ENCODE results near the gene MAPK1. TPM values are rescaled to one million over a fixed set of nuclear protein-coding genes. Genes with fewer than 3 reads are reported as not detected.
"Not testable (repeated sequence)": the region's sequence is repeated elsewhere in the genome, so short reads cannot be mapped to it uniquely, and the experiment has no call there.

Gene MAPK1
- total RNA-seq, 4 donors from 2014 or later, result 72.3 to 121 (median 85.2) TPM

- H3K4me3 ChIP-seq (ENCODE audit: low read depth, poor library complexity, severe bottlenecking), result no peak overlapping the region
- TF ChIP-seq CTCF (IDR thresholded peaks at IDR 0.05), result no peak
- TF ChIP-seq POLR2A (IDR thresholded peaks at IDR 0.05), result no peak
- DNase-seq (ENCODE audit: low spot score in 2 of 2), result peak in 1 of 2 donors; percentile 9
- intact Hi-C loops (cut with DNase I; ENCODE audit: low total_unique reads), result no loop called here
- WGBS, 2 donors, result 76 to 86% methylated on average over 5 of the region's 5 CpGs
Measured at GRCh38 chr22:21796863-21797262, 70.6 kb downstream of the MAPK1 start.

DNA sequence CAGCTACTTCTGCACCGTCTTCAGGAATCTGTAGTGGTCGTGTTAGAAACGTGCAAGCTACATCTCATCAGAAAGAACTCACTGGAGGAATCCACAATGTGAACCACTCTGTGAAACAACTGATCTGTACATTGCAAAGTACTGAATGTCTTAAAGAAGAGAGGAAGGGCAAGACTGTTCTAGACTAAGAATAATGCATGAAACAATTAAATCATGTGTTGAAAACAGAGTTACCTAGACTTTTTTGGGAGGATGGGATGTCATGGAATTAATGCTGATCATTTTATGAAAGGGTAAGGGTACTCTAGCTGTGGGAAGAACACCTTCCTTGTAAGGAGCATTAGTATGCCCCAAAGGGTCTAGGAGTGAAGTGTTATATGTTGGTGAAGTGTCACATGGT, 71.2 kb downstream of the MAPK1 start:
- no peak for TF ChIP-seq POLR2A (IDR thresholded peaks at IDR 0.05)
- no peak for TF ChIP-seq CTCF (IDR thresholded peaks at IDR 0.05)
- no peak overlapping the region for H3K4me3 ChIP-seq (ENCODE audit: low read depth, poor library complexity, severe bottlenecking)
- WGBS, 2 donors, result 84 to 92% methylated on average over 3 of the region's 3 CpGs
- intact Hi-C loops (cut with DNase I; ENCODE audit: low total_unique reads), result no loop called here
- DNase-seq (ENCODE audit: low spot score in 2 of 2), result no peak

DNA sequence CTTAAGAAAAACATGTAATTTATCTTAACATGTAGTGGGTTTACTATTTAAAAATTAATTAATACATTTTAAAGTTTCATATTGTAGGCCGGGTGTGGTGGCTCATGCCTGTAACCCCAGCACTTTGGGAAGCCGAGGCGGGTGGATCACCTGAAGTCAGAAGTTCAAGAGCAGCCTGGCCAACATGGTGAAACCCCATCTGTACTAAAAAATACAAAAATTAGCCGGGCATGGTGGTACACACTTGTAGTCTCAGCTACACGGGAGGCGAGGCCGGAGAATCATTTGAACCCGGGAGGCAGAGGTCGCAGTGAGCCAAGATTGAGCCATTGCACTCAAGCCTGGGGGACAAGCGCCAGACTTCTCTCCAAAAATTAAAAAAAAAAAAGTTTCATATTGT, 73.7 kb downstream of the MAPK1 start:
- H3K4me3 ChIP-seq (ENCODE audit: low read depth, poor library complexity, severe bottlenecking); intact Hi-C loops (cut with DNase I; ENCODE audit: low total_unique reads): not testable (repeated sequence)
- DNase-seq (ENCODE audit: low spot score in 2 of 2), result peak in 1 of 2 donors; percentile 78
- 98% methylated on average over 10 of the region's 10 CpGs for WGBS, 2 donors

GRCh38 chr22:21791635-21792625, 75.5 kb downstream of the MAPK1 start:
- TF ChIP-seq CTCF (IDR thresholded peaks at IDR 0.05), result no peak
- TF ChIP-seq POLR2A (IDR thresholded peaks at IDR 0.05), result no peak
- H3K4me3 ChIP-seq (ENCODE audit: low read depth, poor library complexity, severe bottlenecking), result no peak overlapping the region
- WGBS, 2 donors, result 58% methylated on average over 11 of the region's 11 CpGs
- intact Hi-C loops (cut with DNase I; ENCODE audit: low total_unique reads), result no loop called here
- DNase-seq (ENCODE audit: low spot score in 2 of 2), result no peak

DNA sequence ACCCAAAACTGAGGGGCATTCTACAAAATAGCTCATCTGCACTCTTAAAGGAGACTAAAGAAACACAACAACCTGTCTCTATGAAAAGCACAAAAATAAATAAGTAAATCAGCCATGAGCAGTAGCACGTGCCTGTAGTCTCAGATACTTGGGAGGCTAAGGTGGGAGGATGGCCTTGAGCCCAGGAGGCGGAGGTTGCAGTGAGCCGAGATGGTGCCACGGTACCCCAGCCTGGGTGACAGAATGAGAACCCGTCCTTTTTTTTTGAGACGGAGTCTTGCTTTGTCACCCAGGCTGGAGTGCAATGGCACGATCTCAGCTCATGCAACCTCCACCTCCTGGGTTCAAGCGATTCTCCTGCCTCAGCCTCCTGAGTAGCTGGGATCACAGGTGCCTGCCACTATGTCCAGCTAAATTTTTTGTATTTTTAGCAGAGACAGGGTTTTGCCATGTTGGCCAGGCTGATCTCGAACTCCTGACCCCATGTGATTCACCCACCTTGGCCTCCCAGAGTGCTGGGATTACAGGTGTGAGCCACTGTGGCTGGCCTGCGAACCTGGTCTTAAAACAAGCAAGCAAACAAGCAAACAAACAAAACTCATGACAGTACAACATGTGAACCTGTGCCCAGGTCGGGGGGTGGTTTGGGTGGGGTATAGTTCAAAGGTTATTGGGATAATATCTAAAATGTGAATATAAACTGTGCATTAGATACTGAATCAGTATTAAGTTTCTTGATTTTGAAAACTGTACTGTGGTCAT, 76.4 kb downstream of the MAPK1 start:
- H3K4me3 ChIP-seq (ENCODE audit: low read depth, poor library complexity, severe bottlenecking); intact Hi-C loops (cut with DNase I; ENCODE audit: low total_unique reads): not testable (repeated sequence)
- peak in 1 of 2 donors; percentile 83 for DNase-seq (ENCODE audit: low spot score in 2 of 2)
- WGBS, 2 donors, result 93 to 94% methylated on average over 11 of the region's 11 CpGs

DNA sequence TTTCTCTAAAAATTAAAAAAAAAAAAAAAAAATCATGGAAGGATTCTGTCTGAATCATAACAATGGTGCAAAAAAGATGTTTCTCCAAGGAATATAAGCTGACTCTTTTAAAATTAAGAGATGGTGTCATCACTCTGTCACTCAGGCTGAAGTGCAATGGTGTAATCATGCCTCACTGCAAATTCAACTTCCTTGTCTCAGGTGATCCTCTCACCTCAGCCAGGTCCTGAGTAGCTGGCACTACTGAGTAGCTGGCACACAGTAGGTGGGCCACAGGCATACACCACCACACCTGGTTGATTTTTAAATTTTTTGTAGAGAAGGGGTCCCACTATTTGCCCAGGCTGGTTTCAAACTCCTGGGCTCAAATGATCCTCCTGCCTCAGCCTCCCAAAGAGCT, 77.1 kb downstream of the MAPK1 start:
- H3K4me3 ChIP-seq (ENCODE audit: low read depth, poor library complexity, severe bottlenecking), result no peak overlapping the region
- TF ChIP-seq CTCF (IDR thresholded peaks at IDR 0.05) (no peak), POLR2A (IDR thresholded peaks at IDR 0.05) (no peak)
- intact Hi-C loops (cut with DNase I; ENCODE audit: low total_unique reads), result no loop called here
- peak in 1 of 2 donors; percentile 17 for DNase-seq (ENCODE audit: low spot score in 2 of 2)

DNA sequence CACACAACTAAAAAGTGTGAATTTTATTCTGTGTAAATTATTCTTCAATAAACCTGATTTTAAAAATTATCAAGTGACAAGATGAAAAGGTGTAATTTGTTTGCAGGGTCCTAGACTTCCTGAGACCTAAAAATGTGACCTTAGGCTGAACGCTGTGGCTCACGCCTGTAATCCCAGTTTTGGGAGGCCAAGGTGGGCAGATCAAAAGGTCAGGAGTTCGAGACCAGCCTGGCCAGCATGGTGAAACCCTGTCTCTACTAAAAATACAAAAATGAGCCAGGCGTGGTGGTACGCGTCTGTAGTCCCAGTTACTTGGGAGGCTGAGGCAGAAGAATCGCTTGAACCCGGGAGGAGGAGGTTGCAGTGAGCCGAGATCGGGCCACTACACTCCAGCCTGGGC, 79.9 kb downstream of the MAPK1 start:
- H3K4me3 ChIP-seq (ENCODE audit: low read depth, poor library complexity, severe bottlenecking); intact Hi-C loops (cut with DNase I; ENCODE audit: low total_unique reads): not testable (repeated sequence)
- DNase-seq (ENCODE audit: low spot score in 2 of 2), result peak in 1 of 2 donors; percentile 25
- 95 to 98% methylated on average over 10 of the region's 10 CpGs for WGBS, 2 donors
